SHP77 (cell line): ENCODE results near the gene KCNH8.
"Not testable (repeated sequence)": the region's sequence is repeated elsewhere in the genome, so short reads cannot be mapped to it uniquely, and the experiment has no call there.

Source experiments
- DNase-seq, 2 experiments: peaks; one replicate each; lab custom pipeline; 2025; lab: John Stamatoyannopoulos, UW

The KCNH8 gene

GRCh38 chr3:19173945-19174344, 25.6 kb downstream of the KCNH8 start:
- DNase-seq = no peak

GRCh38 chr3:19183584-19183983, 35.3 kb downstream of the KCNH8 start:
- no peak for DNase-seq

GRCh38 chr3:19190126-19190525, 41.8 kb downstream of the KCNH8 start:
- no peak for DNase-seq

GRCh38 chr3:19190602-19191001, 42.3 kb downstream of the KCNH8 start:
- DNase-seq = no peak

- no peak for DNase-seq
Measured at GRCh38 chr3:19199131-19199530, 50.8 kb downstream of the KCNH8 start.

- DNase-seq = no peak
Measured at GRCh38 chr3:19202303-19202702, 54.0 kb downstream of the KCNH8 start.

- no peak for DNase-seq
Measured at GRCh38 chr3:19202754-19203153, 54.4 kb downstream of the KCNH8 start.

- no peak for DNase-seq
Measured at GRCh38 chr3:19206540-19206939, 58.2 kb downstream of the KCNH8 start.

- no peak for DNase-seq
Measured at GRCh38 chr3:19213603-19214220, 65.4 kb downstream of the KCNH8 start.

GRCh38 chr3:19215427-19215826, 67.1 kb downstream of the KCNH8 start:
- no peak for DNase-seq

- no peak for DNase-seq
Measured at GRCh38 chr3:19216669-19217337, 68.5 kb downstream of the KCNH8 start.

GRCh38 chr3:19220311-19220710, 72.0 kb downstream of the KCNH8 start:
- no peak for DNase-seq

GRCh38 chr3:19221081-19221480, 72.8 kb downstream of the KCNH8 start:
- no peak for DNase-seq

GRCh38 chr3:19226479-19226878, 78.2 kb downstream of the KCNH8 start:
- no peak for DNase-seq

- no peak for DNase-seq
Measured at GRCh38 chr3:19228167-19228566, 79.9 kb downstream of the KCNH8 start.

GRCh38 chr3:19229086-19229485, 80.8 kb downstream of the KCNH8 start:
- no peak for DNase-seq

GRCh38 chr3:19229881-19230280, 81.6 kb downstream of the KCNH8 start:
- not testable (repeated sequence) for DNase-seq

- DNase-seq = no peak
Measured at GRCh38 chr3:19231792-19232461, 83.6 kb downstream of the KCNH8 start.

GRCh38 chr3:19232566-19232965, 84.3 kb downstream of the KCNH8 start:
- no peak for DNase-seq

- not testable (repeated sequence) for DNase-seq
Measured at GRCh38 chr3:19233882-19234784, 85.8 kb downstream of the KCNH8 start.

- no peak for DNase-seq
Measured at GRCh38 chr3:19248143-19248542, 99.8 kb downstream of the KCNH8 start.

GRCh38 chr3:19248767-19249166, 100.5 kb downstream of the KCNH8 start:
- no peak for DNase-seq
